ENCODE results near the gene IRS1.

DNA sequence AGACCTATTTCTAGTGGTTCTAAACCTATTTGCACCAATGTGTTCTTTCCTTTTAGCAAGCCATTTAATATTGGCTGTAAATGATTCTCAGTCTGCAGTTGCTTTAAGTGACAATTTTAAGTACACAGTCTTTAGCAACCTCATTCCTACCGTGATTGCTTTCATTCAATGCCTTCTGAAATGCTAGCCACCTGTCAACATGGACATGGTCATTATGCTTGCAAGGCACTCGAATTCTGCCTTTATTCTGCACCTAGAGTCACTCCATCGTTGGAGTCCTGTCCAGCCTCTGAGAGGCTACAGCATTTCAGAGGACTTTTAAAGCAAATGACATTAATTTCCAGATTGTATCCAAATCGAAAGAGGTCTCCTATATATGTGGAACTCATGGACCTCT lies 115.1 kb downstream of the IRS1 start:
- TF ChIP-seq, protein P1, sequence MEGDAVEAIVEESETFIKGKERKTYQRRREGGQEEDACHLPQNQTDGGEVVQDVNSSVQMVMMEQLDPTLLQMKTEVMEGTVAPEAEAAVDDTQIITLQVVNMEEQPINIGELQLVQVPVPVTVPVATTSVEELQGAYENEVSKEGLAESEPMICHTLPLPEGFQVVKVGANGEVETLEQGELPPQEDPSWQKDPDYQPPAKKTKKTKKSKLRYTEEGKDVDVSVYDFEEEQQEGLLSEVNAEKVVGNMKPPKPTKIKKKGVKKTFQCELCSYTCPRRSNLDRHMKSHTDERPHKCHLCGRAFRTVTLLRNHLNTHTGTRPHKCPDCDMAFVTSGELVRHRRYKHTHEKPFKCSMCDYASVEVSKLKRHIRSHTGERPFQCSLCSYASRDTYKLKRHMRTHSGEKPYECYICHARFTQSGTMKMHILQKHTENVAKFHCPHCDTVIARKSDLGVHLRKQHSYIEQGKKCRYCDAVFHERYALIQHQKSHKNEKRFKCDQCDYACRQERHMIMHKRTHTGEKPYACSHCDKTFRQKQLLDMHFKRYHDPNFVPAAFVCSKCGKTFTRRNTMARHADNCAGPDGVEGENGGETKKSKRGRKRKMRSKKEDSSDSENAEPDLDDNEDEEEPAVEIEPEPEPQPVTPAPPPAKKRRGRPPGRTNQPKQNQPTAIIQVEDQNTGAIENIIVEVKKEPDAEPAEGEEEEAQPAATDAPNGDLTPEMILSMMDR (IDR thresholded peaks at IDR 0.05; ENCODE audit: low read depth, low read length): no peak
- TF ChIP-seq EZH2phosphoT487 (IDR thresholded peaks at IDR 0.05; ENCODE audit: low read depth): no peak
